ENCODE measurements around the gene FOXO6.

GRCh38 chr1:41385398-41386195, 24.4 kb downstream of the FOXO6 start:
- TF ChIP-seq GATA3 (IDR thresholded peaks at IDR 0.05; ENCODE audit: low read depth, low read length) (no peak), GATA2 (IDR thresholded peaks at IDR 0.05; ENCODE audit: low read depth, low read length) (no peak)

All from SH-SY5Y (cell line).